NCI-H345 treated with DMSO at 0.1 percent for 48 hours (cell line): ENCODE data around the gene GALK1.
A peak's percentile ranks its signal among the peaks of the same experiment; 100 is the strongest.
"Not testable (repeated sequence)": the region's sequence is repeated elsewhere in the genome, so short reads cannot be mapped to it uniquely, and the experiment has no call there.

Experiments used
- DNase-seq: peaks from one replicate; lab custom pipeline; 2025; ENCODE audit not compliant: unreplicated experiment; lab: John Stamatoyannopoulos, UW

Gene GALK1

DNA sequence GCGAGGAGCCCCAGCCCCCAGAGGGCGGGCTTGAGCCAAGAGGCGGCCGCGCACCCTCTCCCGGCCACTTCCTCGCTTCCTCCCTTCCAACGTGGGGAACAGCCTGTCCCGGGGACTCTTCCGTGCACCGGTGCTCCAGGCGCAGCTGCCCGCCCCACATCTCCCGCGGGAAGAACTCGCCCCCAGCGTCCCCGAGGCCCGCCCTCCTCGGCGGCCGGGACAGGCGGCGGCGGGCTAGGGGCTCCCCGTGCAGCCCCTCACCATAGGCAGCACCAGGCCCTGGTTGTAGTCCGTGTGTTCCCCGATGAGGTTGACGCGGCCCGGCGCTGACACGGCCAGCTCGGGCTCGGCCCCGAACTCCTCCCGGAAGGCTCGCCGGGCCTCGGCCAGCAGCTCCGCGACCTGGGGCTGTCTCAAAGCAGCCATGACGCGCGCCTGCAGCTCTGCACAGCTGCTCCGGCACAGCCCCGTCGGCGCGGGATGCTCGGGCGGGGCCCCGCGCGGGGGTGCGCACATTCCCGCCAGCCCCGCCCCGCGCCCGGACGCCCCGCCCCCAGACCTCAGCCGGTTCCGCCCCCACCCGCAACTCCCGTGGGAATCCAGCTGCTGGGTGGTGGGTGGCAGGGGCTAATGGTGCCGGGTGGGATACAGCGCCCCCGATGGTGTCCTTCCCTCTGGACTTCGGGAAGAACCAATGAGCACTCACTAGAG lies at the start of gene GALK1:
Gene GALK1, minus strand, starts transcription at position 482 of the 711 bp plus-strand sequence. Its CDS starts 56 bp downstream, at position 426.
- DNase-seq: no peak

GRCh38 chr17:75814021-75814395 lies 49.0 kb upstream of the GALK1 start:
- DNase-seq: no peak

- DNase-seq: no peak
Measured at GRCh38 chr17:75813081-75814020, 48.4 kb upstream of the GALK1 start.

DNA sequence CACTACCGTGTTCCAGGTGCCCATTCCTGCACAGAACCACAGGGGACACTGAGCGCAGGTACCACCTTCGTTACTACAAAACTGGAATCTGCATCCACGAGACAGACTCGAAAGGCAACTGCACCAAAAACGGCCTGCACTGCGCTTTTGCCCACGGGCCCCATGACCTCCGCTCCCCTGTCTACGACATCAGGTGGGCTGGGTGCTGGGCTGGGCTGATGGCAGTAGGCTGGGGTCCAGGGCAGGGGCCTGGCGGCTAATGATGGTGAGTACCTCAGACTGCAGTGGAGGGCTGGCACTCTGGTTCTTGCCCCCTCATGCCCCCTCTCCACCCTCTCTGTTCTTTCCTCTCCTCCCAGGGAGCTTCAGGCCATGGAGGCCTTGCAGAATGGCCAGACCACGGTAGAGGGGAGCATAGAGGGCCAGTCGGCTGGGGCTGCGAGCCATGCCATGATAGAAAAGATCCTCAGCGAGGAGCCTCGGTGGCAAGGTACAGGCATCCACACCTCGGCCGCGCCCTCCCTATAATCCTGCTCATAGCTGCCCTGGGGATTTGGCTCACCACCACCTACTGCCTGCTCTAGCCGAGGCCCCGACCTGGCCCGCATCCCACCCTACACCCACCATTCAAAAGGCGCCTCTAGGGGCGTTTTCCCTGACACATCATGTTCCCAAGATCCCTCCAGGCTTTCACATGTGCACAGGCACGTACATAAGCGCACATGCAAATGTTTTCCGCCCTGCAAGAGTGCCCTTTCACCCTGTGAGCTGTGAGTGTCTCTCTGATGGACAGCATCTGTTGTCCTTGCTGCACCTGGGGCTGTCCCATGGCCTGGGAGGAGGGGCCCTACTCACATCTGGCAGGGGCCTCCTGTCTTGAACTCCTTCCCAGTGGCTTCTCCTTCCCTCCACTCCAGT lies 47.4 kb upstream of the GALK1 start:
- DNase-seq: no peak

DNA sequence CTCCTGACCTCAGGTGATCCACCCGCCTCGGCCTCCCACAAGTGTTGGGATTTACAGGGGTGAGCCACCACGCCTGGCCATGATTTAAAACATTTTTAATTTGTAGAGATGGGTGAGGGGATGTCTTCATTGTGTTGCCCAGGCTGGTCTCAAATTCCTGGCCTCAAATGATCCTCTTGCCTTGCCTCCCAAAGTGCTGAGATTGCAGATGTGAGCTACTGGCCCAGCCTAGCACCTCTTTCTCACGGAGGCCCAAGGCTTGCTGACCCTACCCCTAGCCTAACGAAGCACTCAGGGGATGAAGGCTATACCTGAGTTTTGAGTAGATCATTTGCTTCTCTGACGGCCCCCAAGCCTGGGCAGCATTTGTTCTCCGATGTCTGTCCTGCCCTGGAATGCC lies 46.2 kb upstream of the GALK1 start:
- no peak for DNase-seq

- DNase-seq: not testable (repeated sequence)
Measured at GRCh38 chr17:75810756-75811155, 45.8 kb upstream of the GALK1 start.

- no peak for DNase-seq
Measured at GRCh38 chr17:75810216-75810615, 45.2 kb upstream of the GALK1 start.

DNA sequence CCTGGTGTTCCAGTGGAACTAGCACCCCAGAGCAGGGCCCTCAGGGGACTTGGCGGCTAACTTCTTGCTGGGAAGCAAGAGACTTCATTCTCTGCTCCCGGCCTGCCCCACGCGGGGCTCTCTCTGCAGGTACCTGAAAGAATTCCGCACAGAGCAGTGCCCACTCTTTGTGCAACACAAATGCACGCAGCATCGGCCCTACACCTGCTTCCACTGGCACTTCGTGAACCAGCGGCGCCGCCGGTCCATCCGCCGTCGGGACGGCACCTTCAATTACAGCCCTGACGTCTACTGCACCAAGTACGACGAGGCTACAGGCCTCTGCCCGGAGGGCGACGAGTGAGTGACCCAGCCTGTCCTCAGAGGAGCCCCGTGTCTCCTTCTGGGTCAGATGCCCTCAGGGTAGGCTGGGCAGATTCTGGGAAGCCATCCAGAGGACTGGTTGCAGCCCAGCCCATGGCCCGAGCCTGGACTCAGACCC lies 44.7 kb upstream of the GALK1 start:
- DNase-seq: no peak

- no peak for DNase-seq
Measured at GRCh38 chr17:75808905-75809621, 44.1 kb upstream of the GALK1 start.

GRCh38 chr17:75808549-75808904 lies 43.5 kb upstream of the GALK1 start:
- DNase-seq: no peak

GRCh38 chr17:75807861-75808260 lies 42.9 kb upstream of the GALK1 start:
- DNase-seq: no peak

DNA sequence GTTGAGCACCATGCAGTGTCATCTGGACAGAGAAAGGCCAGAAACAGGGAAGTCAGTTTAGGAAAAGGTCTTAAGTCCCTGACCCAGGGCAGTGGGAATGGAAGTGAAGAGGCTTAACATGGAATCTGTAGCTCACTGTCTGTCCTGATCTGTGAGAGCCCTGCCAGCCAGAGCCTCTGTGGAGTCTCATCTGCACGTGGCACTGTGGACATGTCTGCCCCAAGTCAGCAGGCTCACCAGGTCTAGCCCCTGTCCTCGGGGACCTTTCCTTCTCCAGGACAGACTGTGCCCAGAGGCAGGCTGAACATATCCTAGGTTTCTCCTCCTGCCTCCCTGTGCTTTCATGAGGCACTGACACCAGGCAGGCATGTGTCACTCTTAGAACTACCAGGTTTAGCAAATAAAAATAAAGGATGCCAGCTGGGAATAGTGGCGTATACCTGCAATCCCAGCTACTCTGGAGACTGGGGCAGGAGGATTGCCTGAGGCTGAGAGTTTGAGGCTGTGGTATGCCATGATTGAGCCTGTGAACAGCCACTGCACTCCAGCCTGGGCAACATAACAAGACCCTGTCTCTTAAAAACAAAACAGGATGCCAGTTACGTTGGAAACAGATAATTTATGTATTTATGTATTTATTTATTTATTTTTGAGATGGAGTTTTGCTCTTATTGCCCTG lies 42.0 kb upstream of the GALK1 start:
- DNase-seq: no peak

DNA sequence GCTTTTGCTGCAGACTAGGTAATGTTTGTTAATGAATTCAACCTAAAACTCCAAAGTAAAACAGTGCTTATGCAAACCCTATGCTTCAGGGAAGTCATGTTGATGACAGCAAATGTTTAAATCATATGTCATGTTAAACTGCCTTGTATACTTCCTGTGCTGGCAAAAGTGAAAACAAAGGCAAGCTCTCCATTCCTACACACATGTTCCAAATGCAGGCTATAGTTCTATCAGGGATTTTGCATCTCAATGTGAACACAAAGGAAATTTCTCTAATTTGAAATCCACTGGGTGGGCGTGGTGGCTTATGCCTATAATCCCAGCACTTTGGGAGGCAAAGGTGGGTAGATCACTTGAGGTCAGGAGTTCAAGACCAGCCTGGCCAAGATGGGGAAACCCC lies 38.9 kb upstream of the GALK1 start:
- no peak for DNase-seq

DNA sequence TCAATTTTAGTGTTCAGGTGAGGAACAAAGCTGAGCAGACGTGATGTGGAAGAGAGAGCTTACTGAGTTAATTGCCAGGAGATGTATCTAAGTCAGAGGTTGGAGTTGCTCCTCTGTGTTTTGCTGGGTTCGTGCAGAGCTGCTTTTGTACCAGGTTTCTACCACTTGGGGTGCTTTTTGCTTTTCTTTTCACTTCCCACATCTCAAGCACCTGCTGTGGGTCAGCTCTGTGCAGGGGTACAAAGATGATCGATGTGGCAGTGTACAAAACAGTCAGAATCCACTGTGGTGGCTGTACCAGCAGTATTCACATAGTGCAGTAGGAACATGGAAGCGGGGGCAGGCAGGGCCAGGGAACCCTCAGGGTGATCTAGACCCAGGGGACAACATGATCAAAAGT lies 34.4 kb upstream of the GALK1 start:
- DNase-seq: no peak

DNA sequence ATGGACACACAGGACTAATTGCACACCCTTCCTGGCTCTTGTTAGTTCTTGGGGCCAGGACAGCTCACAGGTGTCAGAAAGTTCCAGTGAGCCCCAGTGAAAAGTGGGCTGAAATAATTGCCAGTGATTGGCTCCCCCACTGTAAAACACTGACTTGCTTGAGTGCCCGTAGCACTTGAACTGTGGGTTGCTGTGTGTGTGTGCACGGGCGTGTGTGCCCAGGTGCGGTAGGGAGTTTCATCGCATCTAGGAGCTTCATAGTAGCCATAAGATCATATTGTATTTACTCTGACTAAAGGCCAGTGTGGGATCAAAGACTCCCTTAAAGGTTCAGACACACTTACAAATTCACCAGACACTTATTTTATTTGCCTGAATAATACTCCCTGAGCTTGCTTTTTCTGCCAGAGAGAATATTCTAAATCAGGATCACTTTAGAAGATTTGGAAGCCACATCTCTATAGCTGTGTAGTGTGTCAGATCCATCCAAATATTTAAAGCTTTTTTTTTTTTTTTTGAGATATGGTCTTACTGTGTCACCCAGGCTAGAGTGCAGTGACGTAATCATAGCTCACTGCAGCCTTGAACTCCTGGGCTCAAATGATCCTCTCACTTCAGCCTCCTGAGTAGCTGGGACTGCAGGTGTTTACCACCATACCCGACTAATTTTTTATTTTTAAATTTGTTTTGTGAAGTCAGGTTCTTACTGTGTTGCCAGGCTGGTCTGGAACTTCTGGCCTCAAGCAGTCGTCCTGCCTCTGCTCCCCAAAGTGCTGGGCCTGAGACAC lies 31.0 kb upstream of the GALK1 start:
- no peak for DNase-seq

GRCh38 chr17:75793460-75793859 lies 28.5 kb upstream of the GALK1 start:
- no peak for DNase-seq

DNA sequence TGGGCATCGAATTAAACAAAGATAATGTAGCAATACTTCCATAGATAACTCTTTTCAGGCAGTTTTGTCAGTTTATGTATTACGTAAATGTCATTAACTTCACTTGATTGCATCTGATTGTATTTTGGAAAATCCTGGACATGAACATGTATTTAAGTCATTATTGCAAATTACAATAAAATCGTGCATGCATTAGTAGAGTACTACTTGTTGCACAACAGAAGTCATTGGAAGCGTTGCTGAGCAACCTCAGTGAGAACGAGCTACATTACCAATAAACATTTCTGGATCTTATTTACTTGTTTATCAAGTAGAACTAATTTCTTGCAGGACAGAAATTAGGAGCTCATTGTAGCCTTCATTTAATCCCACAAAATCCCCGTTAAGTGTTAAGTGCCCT lies 26.3 kb upstream of the GALK1 start:
- DNase-seq: no peak

GRCh38 chr17:75785016-75785890 lies 20.3 kb upstream of the GALK1 start:
- peak; percentile 73 for DNase-seq
